Tibial artery (tissue), 4 donors: ENCODE measurements around the gene CACNB1.

ENCODE experiments used
- DNase-seq, 2 donors: peaks; one replicate each; pipeline ENCODE4 v3.0.0-alpha.2; 2019
- H3K27ac ChIP-seq, 2 donors: fragments of 200-600 bp; sonication (generic) in 1 of 2; 1 replicate in 1 of 2; 2 replicates in 1 of 2; pipeline ENCODE4 v1.5.1; 2018 to 2019; ENCODE audit warnings: mild to moderate bottlenecking in 1 of 2
- H3K27me3 ChIP-seq, 2 donors: fragments of 200-600 bp; sonication (generic) in 1 of 2; one replicate each; pipeline versions ENCODE4 v1.5.1 to v1.6.0; 2016 to 2019
- H3K36me3 ChIP-seq, 3 donors: fragments of 200-600 bp; sonication (generic) in 2 of 3; one replicate each; pipeline ENCODE4 v1.5.1; 2016 to 2019; ENCODE audit warnings: mild to moderate bottlenecking in 2 of 3
- H3K4me1 ChIP-seq, 4 donors: fragments of 200-600 bp; sonication (generic) in 2 of 4; 1 replicate in 3 of 4; 2 replicates in 1 of 4; pipeline ENCODE4 v1.5.1; 2016 to 2019
- H3K4me3 ChIP-seq, 2 donors: fragments of 200-600 bp; sonication (generic) in 1 of 2; 1 replicate in 1 of 2; 2 replicates in 1 of 2; pipeline ENCODE4 v1.5.1; 2018 to 2019; ENCODE audit warnings: mild to moderate bottlenecking in 2 of 2
- H3K9me3 ChIP-seq, 3 donors: fragments of 200-600 bp; sonication (generic) in 1 of 3; one replicate each; pipeline ENCODE4 v1.5.1; 2016 to 2019
- intact Hi-C: fragments of 100-400 bp; cut with DNase I; formaldehyde crosslinking; loops from one replicate; pipeline ENCODE4 v1.15.0; 2023; ENCODE audit warnings: low total_unique reads
- TF ChIP-seq, protein P1 (sequence below), 2 experiments: fragments of 200-600 bp in 1 of 2; fragments of 450-650 bp in 1 of 2; IDR thresholded peaks; one replicate each; pipeline ENCODE4 v1.5.1; 2017 to 2019; ENCODE audit warnings: antibody characterized with exemption in 2 of 2, mild to moderate bottlenecking in 1 of 2, moderate library complexity in 1 of 2

Gene CACNB1

DNA sequence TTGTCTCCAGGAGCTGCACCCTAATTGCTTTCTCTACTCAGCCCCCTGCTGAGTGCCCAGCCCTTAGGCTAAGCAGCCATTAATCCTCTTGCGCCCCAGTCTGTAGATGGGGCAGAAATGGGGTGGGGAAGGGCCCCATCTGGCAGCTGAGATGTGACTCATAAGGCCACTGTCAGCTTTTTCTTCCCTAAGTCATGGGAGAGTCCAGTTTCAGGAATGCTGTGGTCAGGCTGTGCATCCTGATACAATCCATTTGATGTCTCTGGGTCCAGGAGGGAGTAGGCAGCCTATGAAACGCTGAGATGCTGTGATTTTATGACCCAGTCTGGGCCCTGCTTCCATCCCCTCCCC is 58.3 kb downstream of the CACNB1 start:
- no peak overlapping the region for H3K27ac ChIP-seq
- intact Hi-C loops = no loop called here
- peaks cover 0 to 3% of the 10 kb centered on the region in 2 donors for H3K27me3 ChIP-seq
- DNase-seq = no peak
- TF ChIP-seq, protein P1, sequence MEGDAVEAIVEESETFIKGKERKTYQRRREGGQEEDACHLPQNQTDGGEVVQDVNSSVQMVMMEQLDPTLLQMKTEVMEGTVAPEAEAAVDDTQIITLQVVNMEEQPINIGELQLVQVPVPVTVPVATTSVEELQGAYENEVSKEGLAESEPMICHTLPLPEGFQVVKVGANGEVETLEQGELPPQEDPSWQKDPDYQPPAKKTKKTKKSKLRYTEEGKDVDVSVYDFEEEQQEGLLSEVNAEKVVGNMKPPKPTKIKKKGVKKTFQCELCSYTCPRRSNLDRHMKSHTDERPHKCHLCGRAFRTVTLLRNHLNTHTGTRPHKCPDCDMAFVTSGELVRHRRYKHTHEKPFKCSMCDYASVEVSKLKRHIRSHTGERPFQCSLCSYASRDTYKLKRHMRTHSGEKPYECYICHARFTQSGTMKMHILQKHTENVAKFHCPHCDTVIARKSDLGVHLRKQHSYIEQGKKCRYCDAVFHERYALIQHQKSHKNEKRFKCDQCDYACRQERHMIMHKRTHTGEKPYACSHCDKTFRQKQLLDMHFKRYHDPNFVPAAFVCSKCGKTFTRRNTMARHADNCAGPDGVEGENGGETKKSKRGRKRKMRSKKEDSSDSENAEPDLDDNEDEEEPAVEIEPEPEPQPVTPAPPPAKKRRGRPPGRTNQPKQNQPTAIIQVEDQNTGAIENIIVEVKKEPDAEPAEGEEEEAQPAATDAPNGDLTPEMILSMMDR (IDR thresholded peaks at IDR 0.05) = no peak
- H3K4me1 ChIP-seq = peaks cover 0 to 6% (median 0%) of the 10 kb centered on the region in 4 donors
- no peaks in the 10 kb centered on the region for H3K9me3 ChIP-seq
- H3K4me3 ChIP-seq = no peak overlapping the region
- H3K36me3 ChIP-seq = no peaks in the 10 kb centered on the region

DNA sequence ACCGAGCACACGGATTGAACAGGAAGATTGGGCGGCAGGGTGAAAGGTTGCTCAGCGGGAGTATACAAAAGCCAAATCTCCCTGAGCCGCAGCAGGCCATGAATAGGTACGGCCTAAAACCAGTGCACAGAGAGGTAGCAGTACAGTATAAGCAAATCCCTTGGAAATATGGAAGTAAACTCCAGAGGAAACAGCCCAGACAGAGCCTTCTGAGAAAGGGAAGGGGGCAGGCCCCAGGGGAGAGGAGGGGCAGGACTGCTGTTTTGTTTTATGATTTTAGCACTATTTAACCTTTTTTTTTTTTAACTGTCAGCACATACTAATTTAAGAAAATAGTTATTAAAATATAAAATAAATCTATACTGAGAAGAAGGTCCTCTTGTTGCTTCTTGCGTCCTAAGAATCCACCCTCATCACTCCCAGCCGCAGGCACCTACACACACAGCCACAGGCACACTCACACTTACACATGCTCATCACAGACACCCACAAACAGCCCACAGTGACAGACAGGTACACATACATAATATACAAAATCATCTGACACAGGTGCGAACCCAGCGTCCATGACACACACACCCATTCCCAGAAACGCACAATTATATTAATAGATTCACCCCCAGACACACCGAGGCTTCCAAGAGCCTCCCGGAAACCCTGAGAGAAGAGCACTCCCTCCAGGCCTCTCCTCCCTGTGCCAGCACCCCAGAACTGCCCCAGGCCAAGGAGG is 58.9 kb downstream of the CACNB1 start:
- Histone ChIP-seq H3K4me3 (no peak overlapping the region), H3K36me3 (no peaks in the 10 kb centered on the region), H3K9me3 (no peaks in the 10 kb centered on the region), H3K27ac (no peak overlapping the region), H3K4me1 (peaks cover 0 to 1% (median 0%) of the 10 kb centered on the region in 4 donors), H3K27me3 (peaks cover 0 to 3% of the 10 kb centered on the region in 2 donors)
- TF ChIP-seq, protein P1 (IDR thresholded peaks at IDR 0.05) = no peak
- intact Hi-C loops = no loop called here
- no peak for DNase-seq

DNA sequence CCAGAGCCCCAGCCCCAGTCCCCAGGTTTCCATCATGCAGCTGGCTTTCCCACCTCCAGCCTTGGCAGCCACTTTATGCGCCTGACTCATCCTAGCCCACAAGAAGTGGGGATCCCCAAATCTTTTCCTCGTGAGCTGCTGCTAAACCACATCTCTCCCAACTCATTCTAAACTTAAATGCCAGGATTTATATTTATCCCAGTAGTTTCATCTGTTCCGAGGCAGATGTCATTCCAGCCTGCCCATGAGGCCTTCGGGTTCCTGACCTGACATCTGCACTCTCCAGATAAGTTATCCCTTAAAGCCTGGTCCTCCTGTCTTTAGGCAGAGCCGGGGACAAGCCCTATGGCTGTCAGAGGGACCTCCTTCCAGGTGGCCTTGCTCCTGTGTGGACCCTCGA is 62.6 kb downstream of the CACNB1 start:
- Histone ChIP-seq H3K27ac (no peak overlapping the region), H3K4me1 (no peaks in the 10 kb centered on the region), H3K4me3 (no peak overlapping the region), H3K36me3 (no peaks in the 10 kb centered on the region), H3K27me3 (peaks cover 0 to 2% of the 10 kb centered on the region in 2 donors), H3K9me3 (no peaks in the 10 kb centered on the region)
- intact Hi-C loops = no loop called here
- TF ChIP-seq, protein P1 (IDR thresholded peaks at IDR 0.05) = no peak
- DNase-seq = no peak

DNA sequence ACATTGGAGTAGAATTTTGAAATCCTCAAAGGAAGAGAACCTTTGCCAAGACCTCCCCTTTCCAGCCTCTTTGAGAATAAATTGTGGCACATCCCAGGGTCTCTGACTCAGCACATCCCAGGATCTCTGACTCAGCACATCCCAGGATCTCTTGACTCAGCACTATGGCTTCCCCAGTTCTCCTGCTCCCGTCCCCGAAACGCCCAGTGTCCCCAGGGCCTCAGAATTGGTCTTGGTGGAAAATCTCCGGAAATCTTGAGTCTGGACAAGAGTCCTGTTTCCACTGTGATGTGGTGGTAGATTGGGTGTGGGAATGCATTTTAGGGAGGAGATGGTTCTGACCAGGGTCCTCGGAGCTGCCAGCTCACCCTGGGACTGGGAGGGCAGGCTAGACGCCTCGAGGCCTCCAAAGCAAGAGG is 65.3 kb downstream of the CACNB1 start:
- no peak for DNase-seq
- Histone ChIP-seq H3K36me3 (no peaks in the 10 kb centered on the region), H3K4me1 (no peaks in the 10 kb centered on the region), H3K4me3 (no peak overlapping the region), H3K9me3 (no peaks in the 10 kb centered on the region), H3K27me3 (peaks cover 0 to 2% of the 10 kb centered on the region in 2 donors), H3K27ac (no peak overlapping the region)
- intact Hi-C loops = no loop called here
- TF ChIP-seq, protein P1 (IDR thresholded peaks at IDR 0.05) = no peak

DNA sequence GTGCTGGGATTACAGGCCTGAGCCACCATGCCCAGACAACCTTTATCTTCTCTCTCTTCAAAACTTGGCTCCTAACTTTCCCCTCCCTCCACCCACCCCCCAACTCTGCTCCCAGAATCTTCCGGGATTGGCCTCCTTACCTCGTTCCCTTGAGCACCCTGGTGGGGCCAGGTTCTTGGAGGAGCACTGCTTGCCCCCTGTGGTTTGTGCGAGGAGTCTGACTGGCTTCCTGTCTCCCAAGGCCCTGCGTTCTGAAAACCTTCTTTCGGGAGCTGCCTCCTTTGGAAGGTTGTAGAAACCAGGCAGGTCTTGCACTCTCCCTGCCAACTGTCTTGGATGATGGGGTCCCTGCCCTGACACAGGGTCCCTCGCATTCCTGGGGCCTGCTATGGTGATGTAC is 65.9 kb downstream of the CACNB1 start:
- Histone ChIP-seq H3K36me3 (no peaks in the 10 kb centered on the region), H3K27ac (no peak overlapping the region), H3K4me3 (no peak overlapping the region), H3K9me3 (no peaks in the 10 kb centered on the region), H3K4me1 (no peaks in the 10 kb centered on the region), H3K27me3 (peaks cover 0 to 2% of the 10 kb centered on the region in 2 donors)
- intact Hi-C loops = no loop called here
- DNase-seq = no peak
- TF ChIP-seq, protein P1 (IDR thresholded peaks at IDR 0.05) = no peak
